ENCODE results near the gene SOX18.

SOX18 gene

DNA sequence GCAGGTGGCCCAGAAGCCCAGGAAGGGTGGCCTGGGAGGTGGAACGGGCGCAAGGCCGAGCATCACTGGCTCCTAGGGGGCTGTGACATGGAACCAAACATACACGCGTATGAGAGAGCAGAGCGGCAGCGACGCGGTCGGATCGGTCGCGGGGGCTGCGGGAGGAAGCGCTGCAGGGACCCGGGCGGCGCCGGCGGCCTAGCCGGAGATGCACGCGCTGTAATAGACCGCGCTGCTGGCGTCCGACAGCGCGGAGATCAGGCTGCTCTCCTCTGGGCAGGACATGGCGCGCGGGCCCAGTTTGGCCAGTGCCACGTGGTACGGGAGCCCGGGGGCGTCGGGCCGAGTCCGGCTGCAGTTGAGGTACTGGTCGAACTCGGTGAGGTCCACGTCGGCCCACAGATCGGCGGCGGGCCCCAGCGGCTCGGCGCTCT, 1.5 kb downstream of the SOX18 start:
- DNase-seq (ENCODE audit: low read depth) = peak; percentile 80
- TF ChIP-seq, protein P1, sequence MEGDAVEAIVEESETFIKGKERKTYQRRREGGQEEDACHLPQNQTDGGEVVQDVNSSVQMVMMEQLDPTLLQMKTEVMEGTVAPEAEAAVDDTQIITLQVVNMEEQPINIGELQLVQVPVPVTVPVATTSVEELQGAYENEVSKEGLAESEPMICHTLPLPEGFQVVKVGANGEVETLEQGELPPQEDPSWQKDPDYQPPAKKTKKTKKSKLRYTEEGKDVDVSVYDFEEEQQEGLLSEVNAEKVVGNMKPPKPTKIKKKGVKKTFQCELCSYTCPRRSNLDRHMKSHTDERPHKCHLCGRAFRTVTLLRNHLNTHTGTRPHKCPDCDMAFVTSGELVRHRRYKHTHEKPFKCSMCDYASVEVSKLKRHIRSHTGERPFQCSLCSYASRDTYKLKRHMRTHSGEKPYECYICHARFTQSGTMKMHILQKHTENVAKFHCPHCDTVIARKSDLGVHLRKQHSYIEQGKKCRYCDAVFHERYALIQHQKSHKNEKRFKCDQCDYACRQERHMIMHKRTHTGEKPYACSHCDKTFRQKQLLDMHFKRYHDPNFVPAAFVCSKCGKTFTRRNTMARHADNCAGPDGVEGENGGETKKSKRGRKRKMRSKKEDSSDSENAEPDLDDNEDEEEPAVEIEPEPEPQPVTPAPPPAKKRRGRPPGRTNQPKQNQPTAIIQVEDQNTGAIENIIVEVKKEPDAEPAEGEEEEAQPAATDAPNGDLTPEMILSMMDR (IDR thresholded peaks at IDR 0.05; ENCODE audit: low read depth, low read length) = no peak
- TF ChIP-seq POLR2A (IDR thresholded peaks at IDR 0.05; ENCODE audit: extremely low read depth, insufficient read length) = no peak
- TF ChIP-seq, protein P2, sequence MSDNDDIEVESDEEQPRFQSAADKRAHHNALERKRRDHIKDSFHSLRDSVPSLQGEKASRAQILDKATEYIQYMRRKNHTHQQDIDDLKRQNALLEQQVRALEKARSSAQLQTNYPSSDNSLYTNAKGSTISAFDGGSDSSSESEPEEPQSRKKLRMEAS (IDR thresholded peaks at IDR 0.05; ENCODE audit: low read depth, low read length) = peak; percentile 82
- TF ChIP-seq MYC (IDR thresholded peaks at IDR 0.05; ENCODE audit: low read depth, low read length) = no peak; the same call in 1 of the 2 replicates
- peak overlapping the region; percentile 63 for H3K4me3 ChIP-seq (ENCODE audit: low read depth, low read length)

DNA sequence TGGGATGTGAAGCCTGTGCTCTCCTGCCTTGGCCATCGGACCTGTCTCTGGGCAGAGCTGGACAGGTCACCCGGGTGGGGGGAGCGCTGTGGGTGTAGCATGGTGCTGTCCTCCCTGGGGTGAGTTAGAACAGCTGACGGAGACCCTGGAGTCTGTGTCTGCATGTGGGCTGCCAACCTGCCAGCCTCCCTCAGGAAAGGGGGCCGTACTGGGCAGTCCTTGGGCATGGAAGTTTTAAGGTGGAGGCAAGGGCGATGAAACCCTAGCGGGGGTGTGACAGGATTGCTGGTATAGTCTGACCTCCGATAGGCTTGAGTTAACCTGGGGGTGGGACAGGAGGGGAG, 2.4 kb downstream of the SOX18 start:
- no peak for DNase-seq (ENCODE audit: low read depth)
- TF ChIP-seq, protein P2 (IDR thresholded peaks at IDR 0.05; ENCODE audit: low read depth, low read length) = no peak
- TF ChIP-seq MYC (IDR thresholded peaks at IDR 0.05; ENCODE audit: low read depth, low read length) (no peak), POLR2A (IDR thresholded peaks at IDR 0.05; ENCODE audit: extremely low read depth, insufficient read length) (no peak)
- TF ChIP-seq, protein P1 (IDR thresholded peaks at IDR 0.05; ENCODE audit: low read depth, low read length) = no peak
- H3K4me3 ChIP-seq (ENCODE audit: low read depth, low read length) = no peak overlapping the region

DNA sequence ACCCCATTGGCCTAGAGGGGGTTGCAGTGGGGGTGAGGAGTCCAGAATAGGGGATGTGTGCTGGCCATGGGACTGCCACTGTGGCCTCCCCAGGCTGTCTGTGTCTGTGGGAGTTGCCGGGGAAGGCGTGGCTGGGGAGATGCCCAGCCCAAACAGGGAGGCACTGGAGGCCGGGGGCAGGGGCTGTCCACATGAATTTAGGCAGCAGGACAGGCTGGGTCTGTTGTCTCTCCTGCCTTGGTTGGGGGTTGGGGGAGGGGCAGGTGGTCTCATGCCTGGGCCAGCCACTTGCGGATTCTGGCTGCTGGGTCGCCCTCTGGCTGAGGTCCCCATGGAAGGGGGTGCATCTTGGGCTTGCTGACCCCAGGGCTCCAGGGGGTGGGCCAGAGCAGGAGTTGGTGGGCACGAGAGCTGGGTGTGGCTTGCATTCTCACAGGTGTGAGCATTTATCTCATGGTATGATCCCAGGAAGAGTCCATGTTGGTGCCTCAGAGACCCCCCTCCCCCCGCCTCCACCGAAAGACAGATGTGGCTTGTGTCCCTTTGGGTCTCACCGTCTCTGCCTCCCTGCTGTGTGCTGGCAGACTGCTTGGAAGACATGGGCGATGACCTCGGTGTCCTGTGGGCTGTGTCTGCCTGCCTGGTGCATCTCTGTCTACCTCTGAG, 4.0 kb downstream of the SOX18 start:
- no peak overlapping the region for H3K4me3 ChIP-seq (ENCODE audit: low read depth, low read length)
- peak; percentile 58 for DNase-seq (ENCODE audit: low read depth)
- TF ChIP-seq POLR2A (IDR thresholded peaks at IDR 0.05; ENCODE audit: extremely low read depth, insufficient read length) = no peak
- TF ChIP-seq, protein P1 (IDR thresholded peaks at IDR 0.05; ENCODE audit: low read depth, low read length) = no peak
- no peak for TF ChIP-seq MYC (IDR thresholded peaks at IDR 0.05; ENCODE audit: low read depth, low read length)
- TF ChIP-seq, protein P2 (IDR thresholded peaks at IDR 0.05; ENCODE audit: low read depth, low read length) = no peak

DNA sequence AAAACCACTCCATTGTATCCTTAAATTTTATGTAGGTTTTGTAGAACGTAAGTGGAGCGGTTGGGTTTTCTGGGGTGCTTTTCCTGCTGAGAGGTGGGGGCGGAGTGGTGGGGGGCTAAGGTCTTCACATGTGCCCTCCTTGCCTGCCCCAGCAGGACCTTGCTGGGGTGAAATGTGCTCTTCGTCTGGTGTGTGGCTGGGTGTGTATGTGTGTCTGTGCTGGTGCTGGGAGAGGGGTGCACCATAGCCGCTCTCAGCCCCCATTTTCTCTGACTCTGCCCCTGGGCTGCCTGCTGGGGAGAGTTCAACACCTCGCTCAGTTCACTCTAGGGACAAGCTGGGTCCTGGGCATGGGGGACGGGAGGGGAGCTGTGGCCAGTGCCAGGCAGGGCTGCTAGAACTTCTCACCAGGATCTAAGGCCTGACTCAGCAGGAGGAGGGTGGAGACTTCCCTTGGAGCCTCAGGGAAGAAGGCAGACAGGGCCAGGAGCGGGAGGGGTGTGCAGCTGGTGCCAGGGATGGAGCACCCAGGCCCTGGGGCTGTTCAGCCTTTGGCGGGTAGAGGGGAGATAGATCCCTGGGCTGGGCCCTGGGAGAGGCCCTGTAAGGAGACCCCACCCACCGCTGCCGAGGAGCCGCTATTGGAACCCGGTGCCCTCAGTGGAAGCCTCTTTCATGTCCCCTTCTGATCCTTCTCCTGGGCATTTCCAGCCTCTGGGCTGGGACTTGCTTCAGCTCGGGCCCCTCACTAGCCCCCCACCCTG, 4.8 kb downstream of the SOX18 start:
- no peak overlapping the region for H3K4me3 ChIP-seq (ENCODE audit: low read depth, low read length)
- DNase-seq (ENCODE audit: low read depth) = no peak
- TF ChIP-seq MYC (IDR thresholded peaks at IDR 0.05; ENCODE audit: low read depth, low read length) = no peak
- TF ChIP-seq, protein P2 (IDR thresholded peaks at IDR 0.05; ENCODE audit: low read depth, low read length) = no peak
- no peak for TF ChIP-seq POLR2A (IDR thresholded peaks at IDR 0.05; ENCODE audit: extremely low read depth, insufficient read length)
- TF ChIP-seq, protein P1 (IDR thresholded peaks at IDR 0.05; ENCODE audit: low read depth, low read length) = no peak

DNA sequence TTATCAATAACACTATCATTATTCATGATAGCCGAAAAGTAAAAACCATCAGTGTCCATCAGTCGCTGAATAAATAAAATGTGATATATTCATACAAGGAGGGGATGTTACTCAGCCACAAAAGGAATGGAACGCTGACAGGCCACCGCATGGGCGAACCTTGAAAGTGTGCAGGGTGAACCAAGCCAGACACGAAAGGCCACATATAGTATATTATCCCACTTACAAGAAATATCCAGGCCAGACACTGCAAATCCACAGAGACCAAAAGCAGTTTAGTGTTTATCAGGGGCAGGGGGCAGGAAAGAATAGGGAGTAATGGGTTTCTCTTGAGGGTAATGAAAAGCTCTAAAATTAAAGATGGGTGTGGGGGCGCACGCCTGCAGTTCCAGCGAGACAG, 5.7 kb downstream of the SOX18 start:
- no peak overlapping the region for H3K4me3 ChIP-seq (ENCODE audit: low read depth, low read length)
- no peak for DNase-seq (ENCODE audit: low read depth)
- TF ChIP-seq POLR2A (IDR thresholded peaks at IDR 0.05; ENCODE audit: extremely low read depth, insufficient read length) = no peak
- TF ChIP-seq, protein P1 (IDR thresholded peaks at IDR 0.05; ENCODE audit: low read depth, low read length) = no peak
- TF ChIP-seq, protein P2 (IDR thresholded peaks at IDR 0.05; ENCODE audit: low read depth, low read length) = no peak
- TF ChIP-seq MYC (IDR thresholded peaks at IDR 0.05; ENCODE audit: low read depth, low read length) = no peak
